Left ventricle myocardium inferior (tissue), 1 donor: ENCODE results near the gene SGMS1. TPM values are rescaled to one million over a fixed set of nuclear protein-coding genes. Genes with fewer than 3 reads are reported as not detected.

Experiments
- DNase-seq: peaks from one replicate; pipeline ENCODE4 v3.0.0-alpha.2; 2020
- H3K27ac ChIP-seq: fragments of 200-600 bp; replicated peaks from 2 replicates; pipeline ENCODE4 v1.8.0; 2021
- H3K27me3 ChIP-seq: fragments of 200-600 bp; 2 replicates; pipeline ENCODE4 v1.8.0; 2021; ENCODE audit warnings: low read depth
- H3K36me3 ChIP-seq: fragments of 200-600 bp; 2 replicates; pipeline ENCODE4 v1.8.0; 2021
- H3K4me1 ChIP-seq: fragments of 200-600 bp; 2 replicates; pipeline ENCODE4 v1.8.0; 2021
- H3K4me3 ChIP-seq: fragments of 200-600 bp; 2 replicates; pipeline ENCODE4 v1.8.0; 2021; ENCODE audit warnings: mild to moderate bottlenecking, moderate library complexity
- H3K9me3 ChIP-seq: fragments of 200-600 bp; replicated peaks from 2 replicates; pipeline ENCODE4 v1.8.0; 2021
- intact Hi-C: fragments of 100-400 bp; cut with micrococcal nuclease; formaldehyde crosslinking; loops from one replicate; pipeline ENCODE4 v1.11.0; 2022
- total RNA-seq: library from RNA; stranded (reverse); fragmentation: NEBNext Ultra II Directional; extraction: Animal tissue kit (Norgen Biotek cat#: 25700); gene quantifications from one replicate; pipeline ENCODE4 v1.2.1, GENCODE V29; 2021
- TF ChIP-seq, protein P1 (sequence below): fragments of 200-600 bp; IDR thresholded peaks from 2 replicates; pipeline ENCODE4 v1.8.0; 2021; ENCODE audit warnings: antibody characterized with exemption, mild to moderate bottlenecking, borderline replicate concordance
- donor health status: DM: no; HTN: yes; CAD: no; lungs with severe emphysema.

The SGMS1 gene
- total RNA-seq, 1 donor from 2014 or later = 18.6 TPM

- H3K9me3 ChIP-seq = no peaks in the 10 kb centered on the region
- H3K27me3 ChIP-seq = no peaks in the 10 kb centered on the region
- no peak overlapping the region for H3K4me3 ChIP-seq
- H3K4me1 ChIP-seq = peaks cover 50% of the 10 kb centered on the region
- no peak overlapping the region for H3K27ac ChIP-seq
- no peak for DNase-seq
- no peaks in the 10 kb centered on the region for H3K36me3 ChIP-seq
- intact Hi-C loops = no loop called here
- TF ChIP-seq, protein P1, sequence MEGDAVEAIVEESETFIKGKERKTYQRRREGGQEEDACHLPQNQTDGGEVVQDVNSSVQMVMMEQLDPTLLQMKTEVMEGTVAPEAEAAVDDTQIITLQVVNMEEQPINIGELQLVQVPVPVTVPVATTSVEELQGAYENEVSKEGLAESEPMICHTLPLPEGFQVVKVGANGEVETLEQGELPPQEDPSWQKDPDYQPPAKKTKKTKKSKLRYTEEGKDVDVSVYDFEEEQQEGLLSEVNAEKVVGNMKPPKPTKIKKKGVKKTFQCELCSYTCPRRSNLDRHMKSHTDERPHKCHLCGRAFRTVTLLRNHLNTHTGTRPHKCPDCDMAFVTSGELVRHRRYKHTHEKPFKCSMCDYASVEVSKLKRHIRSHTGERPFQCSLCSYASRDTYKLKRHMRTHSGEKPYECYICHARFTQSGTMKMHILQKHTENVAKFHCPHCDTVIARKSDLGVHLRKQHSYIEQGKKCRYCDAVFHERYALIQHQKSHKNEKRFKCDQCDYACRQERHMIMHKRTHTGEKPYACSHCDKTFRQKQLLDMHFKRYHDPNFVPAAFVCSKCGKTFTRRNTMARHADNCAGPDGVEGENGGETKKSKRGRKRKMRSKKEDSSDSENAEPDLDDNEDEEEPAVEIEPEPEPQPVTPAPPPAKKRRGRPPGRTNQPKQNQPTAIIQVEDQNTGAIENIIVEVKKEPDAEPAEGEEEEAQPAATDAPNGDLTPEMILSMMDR = no peak
Measured at GRCh38 chr10:50318129-50318528, 305.6 kb downstream of the SGMS1 start.

DNA sequence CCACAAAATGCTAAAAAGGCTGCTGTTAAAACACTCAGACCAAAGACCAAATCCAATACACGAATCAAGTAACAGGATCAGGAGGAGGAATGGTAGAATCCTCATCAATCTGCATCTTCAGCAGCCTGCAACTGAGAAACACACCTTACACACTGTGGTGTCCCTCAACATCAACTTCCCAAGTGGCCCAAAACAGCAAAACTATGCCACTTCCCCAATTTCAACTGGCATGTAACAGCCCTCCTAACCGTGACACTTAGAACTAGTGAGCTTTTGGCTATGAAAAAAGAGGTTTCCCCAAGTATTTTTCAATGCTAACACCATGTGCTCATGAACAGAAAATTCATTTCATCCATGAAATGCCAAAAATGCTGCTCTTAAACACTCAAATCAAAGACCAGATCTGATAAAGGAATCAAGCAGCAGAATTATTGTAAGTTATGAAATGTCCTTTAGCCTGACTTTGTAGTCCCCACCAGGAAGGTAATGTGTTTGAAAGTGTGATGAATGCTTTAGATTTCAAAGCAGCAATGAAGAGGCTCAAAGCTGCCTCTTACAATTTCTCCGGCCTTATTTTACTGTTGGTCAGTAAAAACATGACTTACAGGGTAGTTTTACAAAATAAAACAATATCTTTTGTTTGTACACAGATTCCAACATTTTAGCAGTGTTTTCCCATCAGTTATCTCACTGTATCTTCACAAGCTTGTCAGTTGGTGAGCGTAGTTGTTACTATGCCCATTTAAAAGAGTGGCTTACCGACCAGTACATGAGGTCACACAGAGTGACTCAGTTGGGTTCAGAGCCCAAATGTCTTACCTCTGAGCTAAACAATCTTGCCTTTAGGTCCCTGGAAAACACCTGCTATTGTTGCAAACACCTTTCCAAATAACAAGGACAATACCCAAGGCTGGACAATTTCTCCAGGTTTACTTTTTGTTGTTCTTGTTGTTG lies 306.8 kb downstream of the SGMS1 start:
- H3K4me1 ChIP-seq = peaks cover 44% of the 10 kb centered on the region
- H3K9me3 ChIP-seq = peaks cover 9% of the 10 kb centered on the region
- H3K36me3 ChIP-seq = peaks cover 7% of the 10 kb centered on the region
- H3K4me3 ChIP-seq = no peak overlapping the region
- DNase-seq = no peak
- H3K27ac ChIP-seq = peak overlapping the region; percentile 35
- no peaks in the 10 kb centered on the region for H3K27me3 ChIP-seq
- intact Hi-C loops = no loop called here
- TF ChIP-seq, protein P1 = no peak

- TF ChIP-seq, protein P1 = no peak
- Histone ChIP-seq H3K4me3 (no peak overlapping the region), H3K27ac (peak overlapping the region; percentile 35), H3K27me3 (no peaks in the 10 kb centered on the region), H3K36me3 (peaks cover 12% of the 10 kb centered on the region), H3K9me3 (peaks cover 9% of the 10 kb centered on the region), H3K4me1 (peaks cover 36% of the 10 kb centered on the region)
- DNase-seq = no peak
- intact Hi-C loops = no loop called here
Measured at GRCh38 chr10:50316174-50316573, 307.6 kb downstream of the SGMS1 start.

DNA sequence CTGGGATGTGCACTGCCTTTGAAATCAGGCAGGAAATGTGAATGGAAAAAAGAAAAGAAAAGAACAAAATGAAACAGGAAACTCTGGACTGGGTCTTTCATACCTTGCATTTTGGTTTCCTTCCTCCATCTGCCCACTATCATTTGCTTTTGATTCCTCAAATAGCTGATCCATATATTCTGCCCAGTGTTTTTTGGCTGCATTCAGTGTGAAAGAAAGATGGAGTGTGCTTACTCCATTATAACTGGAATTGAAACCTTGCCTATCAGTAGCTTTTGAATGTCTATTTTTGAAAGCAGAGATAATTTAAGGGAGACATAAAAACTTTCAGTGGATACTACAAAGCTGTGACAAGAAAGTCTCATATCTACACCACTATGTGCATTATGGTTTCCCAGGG lies 308.3 kb downstream of the SGMS1 start:
- intact Hi-C loops = no loop called here
- H3K4me3 ChIP-seq = no peak overlapping the region
- TF ChIP-seq, protein P1 = no peak
- peak overlapping the region; percentile 35 for H3K27ac ChIP-seq
- peaks cover 20% of the 10 kb centered on the region for H3K36me3 ChIP-seq
- no peaks in the 10 kb centered on the region for H3K27me3 ChIP-seq
- peaks cover 9% of the 10 kb centered on the region for H3K9me3 ChIP-seq
- peaks cover 30% of the 10 kb centered on the region for H3K4me1 ChIP-seq
- DNase-seq = no peak

DNA sequence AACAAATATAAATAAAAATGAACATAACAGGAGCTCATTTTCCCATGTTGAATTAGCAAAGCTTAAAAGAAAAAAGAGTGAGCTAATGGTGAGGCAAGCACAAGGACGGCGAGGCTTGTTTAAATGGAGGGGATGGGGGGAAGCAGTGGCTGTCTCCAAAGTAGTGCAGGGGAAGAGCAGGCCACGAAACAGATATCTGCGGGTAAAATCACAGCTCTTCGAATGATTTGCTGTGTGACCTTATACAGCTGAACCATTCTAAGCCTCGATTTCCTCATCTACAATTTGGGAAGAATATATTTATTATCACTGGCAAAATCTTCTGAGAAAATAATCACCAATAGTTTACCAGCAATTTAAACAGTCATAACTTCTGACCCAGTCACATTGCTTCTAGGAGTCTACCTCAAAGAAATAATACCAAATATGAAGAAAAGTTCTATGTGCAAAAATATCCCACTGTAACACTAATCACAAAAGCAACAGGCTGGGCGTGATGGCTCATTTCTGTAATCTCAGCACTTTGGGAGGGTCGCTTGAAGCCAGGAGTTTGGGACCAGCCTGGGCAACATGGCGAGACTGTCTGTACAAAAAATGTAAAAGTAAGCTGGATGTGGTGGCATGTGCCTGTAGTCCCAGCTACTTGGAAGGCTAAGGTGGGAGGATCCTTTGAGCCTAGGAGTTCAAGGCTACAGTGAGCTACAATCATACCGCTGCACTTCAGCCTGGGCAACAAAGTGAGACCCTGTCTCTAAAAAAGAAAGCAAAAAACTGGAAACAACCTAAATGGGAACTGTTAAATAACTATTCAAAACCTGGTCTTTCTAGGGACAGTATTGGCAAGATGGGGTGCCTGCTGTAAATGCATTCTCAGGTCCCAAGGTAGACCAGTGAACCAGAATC lies 309.3 kb downstream of the SGMS1 start:
- DNase-seq = no peak
- Histone ChIP-seq H3K27ac (no peak overlapping the region), H3K4me3 (no peak overlapping the region), H3K27me3 (no peaks in the 10 kb centered on the region), H3K36me3 (peaks cover 29% of the 10 kb centered on the region), H3K4me1 (peaks cover 30% of the 10 kb centered on the region), H3K9me3 (peaks cover 9% of the 10 kb centered on the region)
- intact Hi-C loops = no loop called here
- TF ChIP-seq, protein P1 = no peak
